Skeletal muscle satellite cell (primary cell): ENCODE results near the gene UFSP2.

Experiments used
- H3K27me3 ChIP-seq: 2 replicates; pipeline ENCODE4 v1.7.0; 2013; ENCODE audit warnings: low read length; ENCODE audit not compliant: control insufficient read depth, insufficient read depth
- H3K36me3 ChIP-seq: 2 replicates; pipeline ENCODE4 v1.7.0; 2013; ENCODE audit warnings: mild to moderate bottlenecking, control low read depth, low read length; ENCODE audit not compliant: insufficient read depth
- H3K4me1 ChIP-seq: 2 replicates; pipeline ENCODE4 v1.7.0; 2013; ENCODE audit warnings: low read length; ENCODE audit not compliant: control insufficient read depth, insufficient read depth
- H3K4me2 ChIP-seq: 2 replicates; pipeline ENCODE4 v1.7.0; 2013; ENCODE audit warnings: mild to moderate bottlenecking, low read length
- H3K4me3 ChIP-seq: 2 replicates; pipeline ENCODE4 v1.7.0; 2013; ENCODE audit warnings: low read length
- H3K9ac ChIP-seq: 2 replicates; pipeline ENCODE4 v1.7.0; 2013; ENCODE audit warnings: mild to moderate bottlenecking, low read depth, low read length, moderate library complexity
- H3K9me3 ChIP-seq: replicated peaks from 2 replicates; pipeline ENCODE4 v1.7.0; 2013; ENCODE audit warnings: mild to moderate bottlenecking, control low read depth, low read length

The UFSP2 gene

GRCh38 chr4:185395956-185396723 is 29.6 kb downstream of the UFSP2 start:
- H3K9ac ChIP-seq: peak overlapping the region; percentile 92
- H3K36me3 ChIP-seq: peaks cover 16% of the 10 kb centered on the region
- H3K4me2 ChIP-seq: peak overlapping the region; percentile 98
- H3K4me1 ChIP-seq: peaks cover 20% of the 10 kb centered on the region
- no peaks in the 10 kb centered on the region for H3K27me3 ChIP-seq
- peak overlapping the region; percentile 82 for H3K4me3 ChIP-seq
- no peaks in the 10 kb centered on the region for H3K9me3 ChIP-seq

- peak within 1 kb of the TSS; percentile 92 for H3K9ac ChIP-seq
- H3K4me1 ChIP-seq: peaks cover 20% of the 10 kb centered on the region
- no peaks in the 10 kb centered on the region for H3K27me3 ChIP-seq
- peak within 1 kb of the TSS; percentile 82 for H3K4me3 ChIP-seq
- peaks cover 16% of the 10 kb centered on the region for H3K36me3 ChIP-seq
- no peaks in the 10 kb centered on the region for H3K9me3 ChIP-seq
- peak within 1 kb of the TSS; percentile 98 for H3K4me2 ChIP-seq
Measured at GRCh38 chr4:185395238-185395955, 30.4 kb downstream of the UFSP2 start, which contains the start of gene LRP2BP. TSS of gene LRP2BP (minus strand) at chr4:185395924. CDS start at chr4:185378186, 17,738 bp downstream.

GRCh38 chr4:185394568-185395237 is 31.1 kb downstream of the UFSP2 start:
- Histone ChIP-seq H3K36me3 (peaks cover 10% of the 10 kb centered on the region), H3K9ac (peak overlapping the region; percentile 92), H3K4me1 (peaks cover 20% of the 10 kb centered on the region), H3K4me2 (peak overlapping the region; percentile 98), H3K9me3 (no peaks in the 10 kb centered on the region), H3K27me3 (no peaks in the 10 kb centered on the region), H3K4me3 (peak overlapping the region; percentile 81)

DNA sequence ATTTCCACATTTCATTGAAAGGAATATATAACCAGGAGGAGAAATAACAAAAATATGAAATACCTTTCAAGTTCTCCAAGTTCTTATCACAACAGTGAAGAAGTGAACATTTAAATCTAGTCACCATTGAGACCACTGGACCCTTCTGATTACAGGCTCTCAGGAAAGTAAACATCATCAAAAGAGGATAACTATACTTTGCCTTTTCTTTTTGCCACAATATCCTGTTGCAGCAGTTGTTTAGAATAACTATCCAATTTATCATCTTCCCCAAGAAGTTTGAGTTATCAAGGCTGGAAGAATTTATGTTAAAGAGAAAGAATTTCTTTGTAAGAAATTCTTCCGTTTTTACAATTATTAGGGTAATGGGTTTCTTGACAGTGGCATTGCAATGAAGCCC is 33.6 kb downstream of the UFSP2 start:
- Histone ChIP-seq H3K4me1 (peaks cover 18% of the 10 kb centered on the region), H3K36me3 (no peaks in the 10 kb centered on the region), H3K9ac (no peak overlapping the region), H3K9me3 (no peaks in the 10 kb centered on the region), H3K4me3 (no peak overlapping the region), H3K4me2 (no peak overlapping the region), H3K27me3 (no peaks in the 10 kb centered on the region)

DNA sequence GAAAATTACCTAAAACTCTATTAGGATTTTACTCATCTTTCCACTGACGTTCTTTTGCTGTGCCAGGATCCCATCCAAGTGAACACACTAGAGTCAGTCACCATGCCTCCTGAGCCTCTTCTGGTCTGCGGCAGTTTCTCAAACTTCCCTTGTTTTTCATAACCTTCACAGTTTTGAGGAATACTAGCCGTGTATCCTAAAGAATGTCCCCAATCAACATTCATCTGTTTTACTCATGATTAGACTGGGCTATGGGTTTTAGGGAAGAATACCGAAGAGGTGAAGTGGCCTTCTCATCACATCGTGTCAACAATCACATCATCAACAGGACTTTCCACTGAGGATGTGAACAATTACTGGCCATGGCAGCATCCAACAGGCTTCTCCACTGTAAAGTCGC is 34.8 kb downstream of the UFSP2 start:
- H3K36me3 ChIP-seq: no peaks in the 10 kb centered on the region
- H3K4me2 ChIP-seq: no peak overlapping the region
- H3K4me3 ChIP-seq: no peak overlapping the region
- no peak overlapping the region for H3K9ac ChIP-seq
- H3K4me1 ChIP-seq: peaks cover 13% of the 10 kb centered on the region
- no peaks in the 10 kb centered on the region for H3K9me3 ChIP-seq
- H3K27me3 ChIP-seq: no peaks in the 10 kb centered on the region

GRCh38 chr4:185387957-185388356 is 37.8 kb downstream of the UFSP2 start:
- peaks cover 11% of the 10 kb centered on the region for H3K4me1 ChIP-seq
- H3K27me3 ChIP-seq: no peaks in the 10 kb centered on the region
- H3K4me2 ChIP-seq: no peak overlapping the region
- peaks cover 6% of the 10 kb centered on the region for H3K36me3 ChIP-seq
- no peak overlapping the region for H3K9ac ChIP-seq
- no peak overlapping the region for H3K4me3 ChIP-seq
- no peaks in the 10 kb centered on the region for H3K9me3 ChIP-seq

DNA sequence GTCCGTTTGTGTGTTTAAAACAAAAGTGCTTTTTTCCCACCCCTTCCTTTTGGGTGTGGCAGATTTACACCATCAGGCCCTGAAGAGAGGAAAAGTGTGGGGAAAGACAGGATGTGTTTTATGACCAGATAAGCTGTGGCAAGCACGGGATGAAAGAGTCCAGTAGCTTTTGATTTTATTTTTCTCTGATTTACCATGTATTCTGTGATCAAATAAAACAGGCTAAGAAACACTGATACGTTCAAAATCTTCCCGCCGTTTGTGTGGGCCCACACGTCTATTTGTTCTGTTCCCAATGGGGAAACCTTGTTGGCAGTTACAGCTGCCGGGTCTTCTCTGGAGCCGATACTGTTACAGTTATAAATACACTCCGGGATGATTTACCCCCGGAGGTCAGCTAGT is 40.8 kb downstream of the UFSP2 start:
- peak overlapping the region; percentile 43 for H3K9ac ChIP-seq
- H3K4me1 ChIP-seq: peaks cover 11% of the 10 kb centered on the region
- no peaks in the 10 kb centered on the region for H3K27me3 ChIP-seq

GRCh38 chr4:185384061-185384460 is 41.7 kb downstream of the UFSP2 start:
- H3K4me2 ChIP-seq: no peak overlapping the region
- no peak overlapping the region for H3K9ac ChIP-seq
- peaks cover 25% of the 10 kb centered on the region for H3K36me3 ChIP-seq
- no peak overlapping the region for H3K4me3 ChIP-seq
- peaks cover 3% of the 10 kb centered on the region for H3K9me3 ChIP-seq
- peaks cover 11% of the 10 kb centered on the region for H3K4me1 ChIP-seq
- H3K27me3 ChIP-seq: no peaks in the 10 kb centered on the region

More for the DNA sequence above, 40.8 kb downstream of the UFSP2 start:
- H3K4me2 ChIP-seq: peak overlapping the region; percentile 66
- H3K4me3 ChIP-seq: no peak overlapping the region
- H3K9me3 ChIP-seq: peaks cover 3% of the 10 kb centered on the region
- H3K36me3 ChIP-seq: peaks cover 20% of the 10 kb centered on the region

DNA sequence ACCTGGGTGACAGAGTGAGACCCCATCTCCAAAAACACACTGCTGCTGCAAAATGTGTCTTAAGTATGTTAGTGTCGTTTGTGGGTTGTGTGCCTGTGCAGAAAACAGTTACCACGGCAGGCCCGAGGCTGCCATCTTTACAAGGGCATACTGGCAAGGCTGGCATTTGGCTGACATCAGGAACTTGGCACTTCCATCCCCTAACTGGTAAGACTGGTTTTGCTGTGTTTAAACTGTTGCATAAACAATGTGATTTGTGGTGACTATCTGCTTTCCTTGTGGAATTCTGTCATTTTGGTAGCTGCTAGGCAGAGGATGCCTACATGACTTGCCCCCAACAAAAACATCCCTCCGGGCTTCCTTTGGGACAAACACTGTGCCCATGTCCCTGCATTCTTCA is 42.3 kb downstream of the UFSP2 start:
- Histone ChIP-seq H3K9me3 (peaks cover 3% of the 10 kb centered on the region), H3K4me3 (no peak overlapping the region), H3K27me3 (no peaks in the 10 kb centered on the region), H3K4me1 (peaks cover 11% of the 10 kb centered on the region), H3K9ac (no peak overlapping the region), H3K4me2 (no peak overlapping the region), H3K36me3 (peaks cover 29% of the 10 kb centered on the region)

DNA sequence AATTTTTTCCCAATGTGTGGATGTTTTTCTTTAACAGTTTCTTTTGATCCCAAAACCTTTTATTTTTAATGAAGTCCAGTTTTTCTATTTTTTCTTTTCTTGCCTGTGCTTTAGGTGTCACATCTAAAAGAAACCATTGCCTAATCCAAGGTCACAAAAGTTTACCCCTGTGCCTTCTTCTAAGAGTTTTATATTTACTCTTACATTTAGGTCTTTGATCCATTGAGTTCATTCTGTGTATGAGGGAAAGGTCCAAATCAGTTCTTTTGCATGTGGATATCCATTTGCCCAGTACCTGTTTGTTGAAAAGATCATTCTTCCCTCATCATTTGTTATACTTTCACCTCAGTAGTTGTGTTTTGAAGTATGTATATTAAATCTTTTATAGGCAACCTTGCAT is 43.0 kb downstream of the UFSP2 start:
- Histone ChIP-seq H3K9ac (no peak overlapping the region), H3K4me3 (no peak overlapping the region), H3K36me3 (peaks cover 32% of the 10 kb centered on the region), H3K9me3 (peaks cover 3% of the 10 kb centered on the region), H3K4me2 (no peak overlapping the region), H3K4me1 (peaks cover 11% of the 10 kb centered on the region), H3K27me3 (no peaks in the 10 kb centered on the region)
